Glomerular endothelial cell (primary cell): ENCODE data around the gene EIF4G1. TPM values are rescaled to one million over a fixed set of nuclear protein-coding genes. Genes with fewer than 3 reads are reported as not detected.

Experiments used
- DNase-seq: peaks from one replicate; pipeline ENCODE4 v3.0.0-alpha.2; 2011; ENCODE audit warnings: low read depth, low spot score; ENCODE audit errors: extremely low read depth
- total RNA-seq: library from RNA; depleted of rRNA; stranded (reverse); fragments of >200 nt; gene quantifications from 2 replicates; pipeline ENCODE4 v1.2.3, GENCODE V29; 2015

The EIF4G1 gene
- total RNA-seq, 1 donor from 2014 or later, result 473 TPM

DNA sequence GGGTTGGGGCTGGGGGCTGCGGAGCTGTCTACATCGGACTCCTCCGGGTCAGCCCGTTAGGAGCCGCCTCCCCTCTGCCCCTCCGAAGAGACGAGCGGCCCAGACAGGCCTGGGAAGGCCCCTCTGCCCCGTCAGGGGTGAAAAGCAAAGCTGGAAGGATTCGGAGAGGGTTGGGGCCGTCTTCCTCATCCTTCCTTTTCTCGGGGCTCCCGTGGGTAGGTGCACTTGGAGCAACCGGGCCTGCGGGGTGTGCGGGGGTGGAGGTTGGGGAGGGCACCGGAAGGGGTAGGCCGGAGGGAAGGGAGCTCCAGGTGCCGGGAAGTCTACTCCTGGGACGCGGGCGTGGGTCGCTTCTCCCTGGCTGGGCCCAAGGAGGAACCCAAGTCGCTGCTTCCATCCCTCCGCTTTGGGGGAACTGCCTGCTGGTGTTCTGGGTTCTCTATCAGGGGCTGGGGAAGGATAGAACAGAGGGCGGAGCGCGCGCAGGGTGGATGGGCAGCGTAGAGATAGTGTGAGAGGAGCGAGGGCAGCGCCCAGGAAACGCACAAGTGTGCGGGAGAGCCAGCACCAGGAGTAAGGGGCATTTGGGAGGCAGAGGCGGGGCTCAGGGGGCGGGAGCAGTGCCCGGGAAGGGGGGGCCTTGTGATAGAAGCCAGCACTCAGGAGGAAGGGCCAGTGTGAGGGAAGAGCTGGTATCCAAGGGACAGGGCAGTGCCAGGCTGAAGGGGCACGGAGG, 47.7 kb downstream of the EIF4G1 start:
- no peak for DNase-seq

DNA sequence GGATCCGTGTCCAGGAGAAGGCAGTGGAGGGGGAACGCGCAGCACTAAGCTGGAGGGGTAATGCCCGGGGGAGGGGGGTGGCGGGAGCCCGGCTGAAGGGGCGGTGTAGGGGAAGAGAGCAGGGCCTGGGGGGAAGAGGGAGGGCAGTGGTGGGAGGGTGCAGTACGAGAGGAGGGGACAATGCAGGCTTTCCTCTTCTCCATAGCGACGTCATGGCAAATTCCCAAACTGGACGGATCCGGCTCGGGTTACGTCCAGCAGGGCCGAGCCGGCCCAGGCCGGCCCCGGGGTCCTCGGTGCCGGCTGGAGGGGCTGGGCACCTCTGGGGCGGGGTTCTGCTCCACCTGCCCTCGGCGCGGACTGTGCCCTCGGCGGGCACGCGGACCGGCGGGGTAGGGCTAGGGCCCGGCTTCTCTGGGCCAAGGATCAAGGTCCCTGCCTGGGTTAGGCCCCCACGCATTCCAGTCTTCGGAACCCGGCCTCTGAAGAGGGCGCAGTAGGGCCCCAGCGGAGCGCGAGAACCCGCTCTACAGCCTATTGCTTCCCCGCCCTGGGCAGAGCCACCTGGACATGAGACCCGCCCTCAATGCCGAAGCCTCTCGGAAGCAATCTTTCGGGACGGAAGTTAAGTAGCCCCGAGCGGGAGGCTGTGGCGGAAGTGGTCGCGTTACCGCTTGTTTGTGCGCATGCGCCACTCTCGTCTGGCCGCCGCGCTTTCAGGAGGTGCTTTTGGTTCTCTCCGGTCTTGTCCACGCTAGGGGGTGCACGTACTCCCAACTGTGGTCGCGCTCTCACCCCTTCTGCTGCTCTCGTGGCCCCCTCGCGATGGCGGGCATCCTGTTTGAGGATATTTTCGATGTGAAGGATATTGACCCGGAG, 48.5 kb downstream of the EIF4G1 start:
- peak; percentile 81 for DNase-seq

DNA sequence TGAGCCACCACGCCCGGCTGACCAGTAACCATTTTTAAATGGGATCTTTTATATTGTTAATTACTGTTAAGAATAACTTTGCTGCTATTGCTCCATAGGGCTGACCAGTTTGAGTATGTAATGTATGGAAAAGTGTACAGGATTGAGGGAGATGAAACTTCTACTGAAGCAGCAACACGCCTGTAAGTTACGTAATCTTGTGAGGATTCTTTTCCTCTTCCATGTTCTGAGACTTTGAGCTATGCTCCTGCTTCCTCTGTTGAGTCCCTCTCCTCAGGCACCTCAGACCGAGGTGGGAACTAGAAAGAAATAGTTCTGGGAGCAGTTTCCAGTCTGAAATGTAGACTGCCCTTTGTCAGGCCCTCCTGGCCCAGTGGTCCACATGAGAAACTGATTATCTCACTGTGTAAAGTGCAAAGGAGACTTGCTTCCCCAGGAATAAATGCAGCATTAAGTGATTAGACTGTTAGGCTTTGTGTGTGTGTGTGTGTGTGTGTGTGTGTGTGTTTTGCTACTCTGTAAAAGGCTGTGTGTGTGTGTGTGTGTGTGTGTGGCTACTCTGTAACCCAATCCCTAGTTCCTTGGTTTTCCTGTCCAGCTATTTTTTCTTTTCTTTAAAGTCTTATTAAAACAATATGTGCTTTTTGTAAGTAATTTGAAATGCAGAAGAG, 52.3 kb downstream of the EIF4G1 start:
- DNase-seq, result no peak

DNA sequence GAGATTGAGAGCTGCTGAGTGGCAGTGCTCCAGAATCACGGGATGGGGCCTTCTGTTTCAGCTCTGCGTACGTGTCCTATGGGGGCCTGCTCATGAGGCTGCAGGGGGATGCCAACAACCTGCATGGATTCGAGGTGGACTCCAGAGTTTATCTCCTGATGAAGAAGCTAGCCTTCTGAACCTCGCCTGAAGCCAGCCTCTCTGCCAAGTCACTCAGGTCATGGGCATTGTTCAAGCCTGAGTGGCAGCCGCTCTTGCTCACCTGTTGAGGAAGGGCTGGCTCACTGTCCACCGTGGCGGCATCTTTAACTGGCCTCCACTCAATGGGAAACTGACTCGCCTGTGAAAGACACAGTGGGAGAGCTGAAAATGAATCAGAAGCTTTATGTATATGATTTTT, 53.7 kb downstream of the EIF4G1 start:
- DNase-seq, result no peak

DNA sequence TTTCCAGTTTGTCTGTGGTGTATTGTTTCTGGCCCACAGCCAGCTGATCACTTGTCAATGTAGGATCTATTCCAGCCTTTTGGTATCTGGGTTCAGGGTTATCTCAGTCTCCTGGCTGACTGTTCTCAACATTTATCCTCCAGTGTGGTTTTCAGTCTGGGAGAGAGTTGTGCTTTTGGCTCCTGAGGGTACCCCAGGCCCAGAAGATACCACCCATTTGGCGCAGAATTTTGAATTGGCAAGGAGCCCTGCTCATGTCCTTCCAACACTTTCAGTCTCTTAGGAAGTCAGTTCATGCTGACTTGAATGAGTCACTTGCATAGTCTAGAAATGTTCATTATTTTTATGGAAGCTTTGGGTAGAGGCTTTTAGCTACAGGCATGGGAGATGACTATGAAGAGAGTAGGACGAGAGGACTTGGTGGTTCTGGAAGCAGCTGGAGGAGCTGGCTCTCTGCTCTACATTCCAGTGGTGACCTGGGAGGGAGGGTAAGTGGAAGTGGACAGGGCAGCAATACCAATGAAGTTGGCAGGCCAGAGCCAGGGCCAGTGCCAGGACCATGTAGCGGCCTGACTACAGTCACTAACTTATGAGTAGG, 54.3 kb downstream of the EIF4G1 start:
- peak; percentile 47 for DNase-seq

DNA sequence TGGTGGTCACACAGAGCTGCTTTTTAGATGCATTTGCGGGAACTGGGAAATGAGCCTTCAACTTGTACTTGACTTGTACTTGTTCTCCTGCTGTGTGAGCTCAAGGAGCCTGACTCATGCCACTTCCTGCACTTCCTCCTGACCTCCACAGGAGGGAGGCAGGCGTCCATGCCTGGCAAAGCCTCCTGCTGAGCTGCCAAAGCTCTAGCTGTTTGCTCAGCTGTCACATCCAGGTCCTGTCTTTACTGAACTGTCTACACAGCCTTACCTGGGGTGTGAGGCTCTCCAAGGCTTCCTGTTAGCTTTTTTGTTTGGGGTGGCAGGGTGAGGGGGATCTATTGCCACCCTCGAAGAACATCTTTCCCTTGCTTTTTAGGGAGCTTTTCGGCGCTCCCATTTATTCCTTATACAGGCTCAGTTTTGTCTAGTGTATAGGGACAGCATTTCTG, 57.2 kb downstream of the EIF4G1 start:
- peak; percentile 70 for DNase-seq

DNA sequence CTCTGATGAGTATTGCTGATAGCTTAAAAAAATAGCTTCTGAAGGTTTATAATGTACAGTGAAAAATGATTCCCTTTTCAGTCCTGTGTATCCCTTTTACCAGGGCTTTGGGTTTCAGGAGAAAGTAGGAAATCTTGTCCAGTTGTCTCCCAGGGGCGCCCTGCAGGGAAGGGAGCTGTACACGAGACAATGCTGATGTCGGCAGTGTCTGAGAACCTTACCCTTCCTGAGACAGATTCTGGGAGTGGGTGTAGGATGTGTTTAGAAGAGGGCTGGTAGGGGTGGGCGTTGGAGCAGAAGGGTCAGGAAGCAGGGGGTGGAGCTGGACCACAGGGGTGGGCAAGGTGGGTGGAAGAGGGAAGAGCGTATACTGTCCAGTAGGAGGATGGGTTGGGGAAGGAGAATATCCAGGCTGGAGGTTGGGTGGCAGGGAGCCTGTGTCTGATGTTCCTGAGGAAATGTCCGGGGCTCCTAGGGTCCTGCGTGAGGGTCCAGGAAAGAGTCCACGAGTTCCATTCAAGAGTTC, 58.0 kb downstream of the EIF4G1 start:
- DNase-seq, result no peak

DNA sequence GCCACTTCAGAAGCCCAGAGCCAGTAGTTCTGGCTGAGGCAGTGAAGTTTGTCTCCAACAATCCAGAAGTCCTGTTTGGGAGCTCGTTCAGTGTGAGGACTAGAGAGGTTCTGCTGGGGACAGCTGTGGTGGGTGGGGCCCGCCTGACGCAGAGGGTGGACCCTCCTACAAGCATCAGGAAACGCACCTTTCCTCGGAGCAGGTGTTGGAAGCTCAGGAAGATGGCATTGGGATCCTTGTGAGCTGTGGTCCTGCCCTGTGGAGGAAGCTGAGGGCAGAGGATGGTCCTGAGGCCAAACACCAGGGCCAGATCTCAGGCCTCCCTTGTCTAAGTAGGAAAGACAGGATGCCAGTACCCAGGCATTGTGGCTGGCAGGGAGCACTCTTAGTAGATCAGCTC, 58.5 kb downstream of the EIF4G1 start:
- DNase-seq, result no peak

DNA sequence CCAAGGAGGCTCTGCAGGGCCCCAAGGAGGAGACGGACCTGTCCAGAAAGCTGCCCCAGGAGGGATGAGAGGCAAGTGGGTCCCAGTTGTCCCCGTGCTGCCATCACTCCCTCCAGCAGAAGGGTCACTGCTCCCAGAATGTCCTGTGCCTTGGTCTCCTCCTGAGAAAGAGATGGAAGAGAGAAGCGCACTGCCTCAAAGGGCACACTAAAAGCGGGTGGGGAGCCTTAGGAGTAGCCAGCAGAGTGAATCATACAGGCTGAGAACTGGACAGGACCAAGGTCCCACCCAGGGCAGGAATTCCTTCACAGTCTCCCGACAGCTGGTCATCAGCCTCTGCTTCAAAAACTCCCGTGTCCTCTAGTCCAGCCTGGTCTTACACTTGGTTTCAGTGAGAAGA, 59.0 kb downstream of the EIF4G1 start:
- DNase-seq, result no peak

DNA sequence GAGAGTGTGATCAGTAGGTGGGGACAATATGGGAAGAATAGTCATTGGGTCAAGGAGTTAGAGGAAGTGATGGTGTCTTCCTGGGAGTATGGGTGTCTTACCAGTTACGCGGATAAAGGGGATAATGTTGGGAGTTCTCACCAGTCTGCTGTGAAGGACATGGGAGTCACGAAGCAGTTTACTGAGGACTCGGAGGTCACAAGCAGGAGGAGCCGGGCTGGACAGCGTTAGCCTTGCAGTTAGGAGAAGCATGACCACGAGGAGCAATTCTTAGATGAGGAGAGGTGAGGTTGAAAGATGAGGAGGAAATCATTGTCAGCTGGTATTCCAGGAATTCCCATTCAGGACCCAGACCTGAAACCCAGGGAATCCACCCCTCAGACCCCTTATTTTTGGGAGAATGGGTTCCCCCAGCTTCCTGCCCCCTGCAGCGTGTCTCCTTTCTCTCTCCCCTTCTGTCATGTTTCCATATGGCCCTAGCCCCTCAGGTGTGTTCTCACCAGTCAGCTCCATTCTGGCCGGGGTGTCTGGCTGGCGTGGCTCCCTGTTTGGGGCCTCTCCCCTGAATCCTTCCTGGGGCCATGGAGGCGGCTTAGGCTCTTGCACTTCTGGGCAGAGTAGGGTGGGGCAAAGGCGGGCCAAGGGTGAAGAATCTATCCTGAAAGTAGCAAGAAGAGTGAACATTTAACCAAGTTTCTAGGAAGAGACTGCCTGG, 61.5 kb downstream of the EIF4G1 start:
- DNase-seq, result no peak

DNA sequence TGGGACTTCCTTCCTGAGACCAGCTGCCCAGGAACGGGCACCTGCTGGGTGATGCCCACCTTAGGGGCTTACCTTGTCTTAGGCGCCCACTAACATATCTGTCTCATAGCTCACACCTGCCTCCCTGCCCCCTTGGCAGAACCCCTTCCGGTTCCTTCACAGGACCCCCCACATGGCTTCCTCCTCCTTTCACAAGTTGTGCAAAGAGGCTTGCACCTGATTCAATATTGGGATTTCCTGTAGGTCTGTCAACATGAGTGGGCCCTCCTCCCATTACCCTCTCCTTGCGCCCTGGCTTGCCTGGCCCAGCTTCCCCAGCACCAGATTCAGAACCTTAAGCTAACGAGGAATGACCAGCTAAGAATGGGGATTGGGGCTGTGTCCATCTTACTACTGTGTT, 63.0 kb downstream of the EIF4G1 start:
- no peak for DNase-seq

DNA sequence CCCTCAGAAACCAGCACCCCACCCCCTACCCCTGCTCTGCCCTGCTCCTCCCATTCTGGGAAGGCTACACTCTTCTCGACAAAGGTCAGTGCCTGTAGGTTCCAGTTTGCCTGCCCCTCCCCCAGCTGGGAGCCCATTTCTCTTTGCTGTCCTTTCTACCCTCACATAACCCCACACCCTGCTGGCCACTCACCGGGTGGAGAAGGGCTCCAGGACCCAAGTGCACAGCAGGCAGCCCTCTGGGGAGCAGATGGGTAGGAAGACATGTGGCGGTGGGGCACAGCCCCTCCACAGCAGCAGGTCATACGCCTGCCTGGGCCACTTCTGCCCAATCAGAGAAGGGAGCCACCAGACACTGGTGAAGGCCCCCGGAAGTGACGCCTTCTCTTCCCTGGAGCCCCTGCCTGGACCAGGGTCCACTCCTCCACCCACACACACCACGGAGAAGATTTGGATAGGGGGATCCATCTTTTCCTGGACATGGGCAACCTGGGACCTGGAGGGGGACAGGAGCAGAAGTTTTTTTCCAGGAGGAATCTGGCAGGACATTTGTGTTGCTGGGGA, 63.6 kb downstream of the EIF4G1 start, which contains the start of gene THPO:
Gene THPO, minus strand, starts transcription at position 326 of the 564 bp plus-strand sequence. CDS start 1,948 bp downstream, outside the sequence.
- DNase-seq, result no peak

DNA sequence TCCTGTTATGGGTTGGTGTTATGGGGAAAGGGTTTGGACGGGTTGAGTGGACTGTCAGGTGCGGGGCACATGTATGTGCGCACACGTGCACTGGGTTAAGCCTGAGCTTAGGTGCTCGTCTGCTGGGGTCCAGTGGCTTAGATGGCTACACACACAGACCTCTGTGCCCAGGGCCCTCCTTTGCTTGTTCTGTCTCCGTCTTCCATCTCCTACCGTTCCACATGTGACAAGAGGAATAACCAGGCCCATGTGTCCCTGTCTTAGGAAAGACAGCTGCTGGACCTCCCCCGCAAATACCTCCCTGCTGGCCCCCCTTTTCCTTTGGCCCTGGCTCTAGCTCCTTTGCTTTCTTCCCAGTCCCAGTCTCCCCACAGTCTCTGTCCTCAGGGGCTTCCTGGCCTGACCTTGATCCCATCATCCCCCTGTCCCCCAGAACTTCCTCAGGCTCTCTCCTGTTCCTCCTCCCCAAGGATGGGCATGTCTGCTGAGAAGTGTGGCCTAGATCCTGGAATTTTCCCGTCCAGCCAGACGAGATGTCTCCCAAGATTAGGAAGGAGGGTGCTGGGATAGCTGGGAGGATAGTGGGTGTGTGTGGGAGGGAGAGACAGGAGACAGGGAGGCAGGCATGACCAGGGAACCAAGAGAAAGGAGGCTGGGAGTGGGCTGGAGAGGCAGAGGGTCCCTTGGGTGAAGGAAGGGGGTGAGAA, 64.4 kb downstream of the EIF4G1 start:
- DNase-seq, result no peak

DNA sequence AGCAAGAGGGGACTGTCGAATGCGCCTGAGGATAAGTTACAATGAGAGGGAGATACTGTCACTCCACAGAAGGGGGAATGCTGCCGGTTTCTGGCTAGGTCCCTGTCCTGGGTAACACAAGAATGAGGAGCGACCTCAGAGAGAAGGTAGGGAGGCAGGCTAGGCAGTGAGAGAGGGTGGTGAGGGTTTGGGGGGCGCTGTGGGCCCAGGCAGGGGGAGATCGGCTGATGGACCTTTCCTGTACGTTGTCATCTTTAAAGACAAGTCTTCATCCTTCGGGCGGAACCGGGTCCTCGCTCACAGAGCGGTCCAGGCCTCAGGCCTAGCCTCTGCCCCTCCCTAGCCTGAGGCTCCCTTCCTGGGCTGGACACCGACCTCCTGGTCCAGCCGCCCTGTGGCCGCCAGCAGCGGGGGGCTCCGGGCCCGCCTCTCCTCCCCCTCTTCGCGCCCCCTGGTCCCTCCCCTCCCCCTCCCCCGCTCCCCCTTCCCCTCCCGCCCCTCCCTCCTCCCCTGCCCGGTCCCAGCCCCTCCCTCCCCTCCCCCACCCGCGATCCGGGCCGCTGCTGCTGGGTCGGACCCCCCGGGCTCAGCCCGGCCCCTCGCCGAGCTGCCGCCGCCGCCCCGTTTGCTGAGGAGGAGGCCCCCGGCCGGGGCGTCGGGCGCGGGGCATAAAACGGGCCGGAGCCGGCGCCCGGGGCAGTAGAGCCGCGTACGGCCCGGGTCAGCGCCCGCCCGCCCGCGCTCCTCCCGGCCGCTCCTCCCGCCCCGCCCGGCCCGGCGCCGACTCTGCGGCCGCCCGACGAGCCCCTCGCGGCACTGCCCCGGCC, 65.2 kb downstream of the EIF4G1 start, which contains the start of gene CHRD:
Gene CHRD, plus strand, starts transcription at position 697 of the 827 bp plus-strand sequence. CDS start 265 bp downstream, outside the sequence.
- DNase-seq, result no peak

DNA sequence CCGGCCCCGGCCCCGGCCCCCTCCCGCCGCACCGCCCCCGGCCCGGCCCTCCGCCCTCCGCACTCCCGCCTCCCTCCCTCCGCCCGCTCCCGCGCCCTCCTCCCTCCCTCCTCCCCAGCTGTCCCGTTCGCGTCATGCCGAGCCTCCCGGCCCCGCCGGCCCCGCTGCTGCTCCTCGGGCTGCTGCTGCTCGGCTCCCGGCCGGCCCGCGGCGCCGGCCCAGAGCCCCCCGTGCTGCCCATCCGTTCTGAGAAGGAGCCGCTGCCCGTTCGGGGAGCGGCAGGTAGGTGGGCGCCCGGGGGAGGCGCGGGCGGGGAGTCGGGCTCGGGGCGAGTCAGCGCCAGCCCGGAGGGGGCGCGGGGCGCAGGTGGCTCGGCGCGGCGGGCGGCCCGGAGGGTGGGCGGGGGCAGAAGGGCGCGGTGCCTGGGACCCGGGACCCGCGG, 65.8 kb downstream of the EIF4G1 start:
- DNase-seq, result no peak

DNA sequence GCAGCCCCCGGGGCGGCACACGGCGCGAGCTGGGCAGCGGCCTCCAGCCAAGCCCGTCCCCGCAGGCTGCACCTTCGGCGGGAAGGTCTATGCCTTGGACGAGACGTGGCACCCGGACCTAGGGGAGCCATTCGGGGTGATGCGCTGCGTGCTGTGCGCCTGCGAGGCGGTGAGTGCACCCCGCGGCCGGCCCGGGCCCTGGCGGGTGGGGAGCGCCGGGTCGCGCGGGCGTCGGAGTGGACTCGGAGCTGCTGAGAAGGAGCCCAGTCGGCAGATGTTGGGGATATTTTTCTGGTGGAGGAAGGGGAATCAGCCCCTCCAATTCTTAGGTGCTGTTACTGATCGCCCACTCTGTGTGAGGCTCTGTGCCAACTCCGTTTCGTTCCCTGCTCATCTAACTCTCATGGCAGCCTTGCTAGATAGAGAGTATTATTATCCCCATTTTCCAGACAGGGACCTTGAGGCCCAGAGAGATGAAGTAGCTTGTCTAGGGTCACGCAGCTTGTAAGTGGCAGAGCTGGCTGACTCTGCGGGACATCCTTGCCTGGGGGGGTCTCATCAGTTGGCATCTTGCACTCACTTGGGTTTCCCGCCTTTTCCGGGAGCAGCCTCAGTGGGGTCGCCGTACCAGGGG, 66.3 kb downstream of the EIF4G1 start:
- no peak for DNase-seq
